ENCODE measurements around the gene LRP5.

- TF ChIP-seq CTCF (conservative IDR thresholded peaks at IDR 0.05) (no peak), EZH2 (IDR thresholded peaks at IDR 0.05; ENCODE audit: low read depth) (no peak)
These were observed 18.4 kb downstream of the LRP5 start for GRCh38 chr11:68330700-68331337.
